K562 (cell line): ENCODE results near the gene KIF5A. TPM values are rescaled to one million over a fixed set of nuclear protein-coding genes. Genes with fewer than 3 reads are reported as not detected.

ENCODE experiments used
- ARID4B ChIP-seq: sonication (generic); formaldehyde crosslinking; IDR thresholded peaks from 2 replicates; pipeline ENCODE4 v1.8.0; 2022; ENCODE audit warnings: mild to moderate bottlenecking, missing genetic modification reagents
- BCOR ChIP-seq: fragments of 450-650 bp; IDR thresholded peaks from 2 replicates; pipeline ENCODE4 v1.6.1; 2016
- CAMTA2 ChIP-seq: fragments of 250-450 bp; sonication (Bioruptor Pico); conservative IDR thresholded peaks from 2 replicates; pipeline ENCODE4 v1.5.1; 2022
- EGR1 ChIP-seq: fragments of 450-650 bp; conservative IDR thresholded peaks from 2 replicates; pipeline ENCODE4 v1.6.1; 2017; ENCODE audit warnings: mild to moderate bottlenecking
- ELF4 ChIP-seq: fragments of 450-650 bp; formaldehyde crosslinking; IDR thresholded peaks from 2 replicates; pipeline ENCODE4 v1.4.0; 2022; ENCODE audit warnings: missing genetic modification characterization
- FOXA3 ChIP-seq, 2 experiments: fragments of 450-650 bp in 1 of 2; sonication (generic) in 1 of 2; formaldehyde crosslinking; IDR thresholded peaks in 1 of 2; conservative IDR thresholded peaks in 1 of 2; 2 replicates each; pipeline versions ENCODE4 v1.4.0 to v1.8.0; 2020 to 2022; ENCODE audit warnings: mild to moderate bottlenecking in 2 of 2, missing genetic modification reagents in 1 of 2
- HNRNPLL ChIP-seq: fragments of 200-400 bp; formaldehyde crosslinking; IDR thresholded peaks from 2 replicates; pipeline ENCODE4 v1.6.1; 2017; ENCODE audit warnings: low read length, low read depth, mild to moderate bottlenecking; ENCODE audit not compliant: poor library complexity, severe bottlenecking
- KDM4B ChIP-seq, 2 experiments: fragments of 450-650 bp in 1 of 2; sonication (generic) in 1 of 2; IDR thresholded peaks; 2 replicates each; pipeline ENCODE4 v1.6.1; 2016 to 2017; ENCODE audit warnings: borderline replicate concordance in 2 of 2, antibody characterized with exemption in 1 of 2, low read depth in 1 of 2, mild to moderate bottlenecking in 1 of 2
- MLLT1 ChIP-seq, 2 experiments: fragments of 450-650 bp; IDR thresholded peaks; 2 replicates each; pipeline ENCODE4 v1.6.1; 2016
- MYC ChIP-seq, 2 experiments: fragments of 250-450 bp in 1 of 2; sonication (Bioruptor Pico) in 1 of 2; IDR thresholded peaks; 2 replicates each; pipeline versions ENCODE4 v1.5.1 to v1.6.1; 2012 to 2021; ENCODE audit warnings: low read depth in 2 of 2, borderline replicate concordance in 1 of 2, improper control_type of control experiment in 1 of 2, low read length in 1 of 2, mild to moderate bottlenecking in 1 of 2, moderate library complexity in 1 of 2
- RERE ChIP-seq: sonication (generic); formaldehyde crosslinking; IDR thresholded peaks from 2 replicates; pipeline ENCODE4 v1.8.0; 2023; ENCODE audit warnings: missing genetic modification reagents, mild to moderate bottlenecking, borderline replicate concordance
- SNIP1 ChIP-seq: fragments of 450-650 bp; IDR thresholded peaks from 2 replicates; pipeline ENCODE4 v1.7.1; 2017; ENCODE audit warnings: low read depth, mild to moderate bottlenecking
- ZNF445 ChIP-seq: fragments of 250-450 bp; sonication (Bioruptor Pico); IDR thresholded peaks from 2 replicates; pipeline ENCODE4 v1.4.0; 2020; ENCODE audit warnings: low read depth, mild to moderate bottlenecking, moderate library complexity
- ZNF696 ChIP-seq: fragments of 250-450 bp; sonication (Bioruptor Pico); conservative IDR thresholded peaks from 2 replicates; pipeline ENCODE4 v1.4.0; 2020; ENCODE audit warnings: mild to moderate bottlenecking, moderate library complexity
- polyA plus RNA-seq, 8 experiments: library from polyadenylated mRNA; depleted of rRNA in 4 of 8; stranded (reverse) in 5 of 8; unstranded in 3 of 8; fragments of >200 nt; fragmentation: Nextera tagmentation in 2 of 8; fragmentation: Illumina TruSeq in 1 of 8; extraction: Ambion mirVana in 2 of 8; extraction: Trizol in 1 of 8; gene quantifications; 2 replicates each; pipeline versions ENCODE4 v1.2.1 to v1.2.3, GENCODE V29; 2011 to 2014; ENCODE audit warnings: inconsistent platforms in 1 of 8, missing spikeins in 1 of 8
- total RNA-seq, 7 experiments: library from RNA; depleted of rRNA in 6 of 7; stranded (reverse); fragments of >200 nt in 6 of 7; fragmentation: Illumina TruSeq in 2 of 7; extraction: Trizol in 2 of 7; gene quantifications; 2 replicates each; pipeline versions ENCODE4 v1.2.1 to v1.2.3, GENCODE V29; 2011 to 2021; ENCODE audit warnings: low replicate concordance in 1 of 7

Gene KIF5A
- total and polyA plus RNA-seq, 9 of the 15 experiments (the other 6 are each of a cell fraction or from before 2014, with no cell fraction given), result 3.4 to 17.7 (median 8.0) TPM

GRCh38 chr12:57552835-57553313, 3.0 kb downstream of the KIF5A start (continued):
- peak; percentile 48; the same call in 1 of the 2 replicates for TF ChIP-seq ARID4B (CRISPR knock-in tag)
- TF ChIP-seq EGR1, result no peak
- TF ChIP-seq CAMTA2, result no peak
- TF ChIP-seq HNRNPLL, result no peak
- no peak for TF ChIP-seq ELF4 (CRISPR knock-in tag)
- no peak for TF ChIP-seq BCOR
- no peak for TF ChIP-seq SNIP1
- no peak for TF ChIP-seq ZNF445 (CRISPR knock-in tag)
- TF ChIP-seq ZNF696 (CRISPR knock-in tag), result no peak
- no peak for TF ChIP-seq RERE
- TF ChIP-seq MLLT1 (IDR thresholded peaks at IDR 0.05), result no peak
- no peak for TF ChIP-seq MYC (IDR thresholded peaks at IDR 0.05; ENCODE audit: low read depth, low read length)
- TF ChIP-seq MYC (CRISPR knock-in tag; IDR thresholded peaks at IDR 0.05; ENCODE audit: borderline replicate concordance, low read depth), result no peak
- TF ChIP-seq KDM4B (IDR thresholded peaks at IDR 0.05; ENCODE audit: borderline replicate concordance in 2 of 2, low read depth in 1 of 2), result no peak
- TF ChIP-seq FOXA3 (CRISPR knock-in tag; conservative IDR thresholded peaks at IDR 0.05 in 1 of 2, IDR thresholded peaks at IDR 0.05 in 1 of 2), result peak in 1 of 2 experiments; percentile 62; a peak in 1 of 4 replicates
